ENCODE measurements around the gene FASTK.
"Not testable (repeated sequence)": the region's sequence is repeated elsewhere in the genome, so short reads cannot be mapped to it uniquely, and the experiment has no call there.

The FASTK gene

DNA sequence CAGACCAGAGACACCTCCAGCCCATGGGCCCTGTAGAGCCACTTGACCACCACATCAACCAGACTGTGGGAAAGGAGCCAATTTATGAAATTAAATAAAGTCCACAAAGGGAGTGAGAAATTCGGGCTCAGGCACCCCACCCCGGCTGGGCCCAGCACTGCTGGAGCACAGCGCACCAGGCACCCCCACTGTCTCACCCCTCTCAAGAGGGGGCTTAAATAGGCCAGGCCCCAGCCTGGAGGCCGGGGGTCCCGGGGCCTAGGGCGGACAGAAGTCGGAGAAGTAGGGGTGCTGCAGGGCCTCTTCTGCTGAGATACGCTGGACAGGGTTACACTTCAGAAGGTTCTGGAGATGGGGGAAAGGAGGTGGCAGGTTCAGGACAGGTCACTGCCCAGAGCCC lies 26.9 kb downstream of the FASTK start:
- peaks cover 20% of the 10 kb centered on the region for H3K4me1 Mint-ChIP-seq (ENCODE audit: low read depth)
- H3K27me3 Mint-ChIP-seq (ENCODE audit: low read depth) = peaks cover 3% of the 10 kb centered on the region
- H3K4me3 Mint-ChIP-seq = no peak overlapping the region
- DNase-seq (ENCODE audit: low spot score) = no peak
- H3K9me3 Mint-ChIP-seq = no peaks in the 10 kb centered on the region
- no peaks in the 10 kb centered on the region for H3K36me3 Mint-ChIP-seq (ENCODE audit: low read depth)
- H3K27ac Mint-ChIP-seq = no peak overlapping the region

DNA sequence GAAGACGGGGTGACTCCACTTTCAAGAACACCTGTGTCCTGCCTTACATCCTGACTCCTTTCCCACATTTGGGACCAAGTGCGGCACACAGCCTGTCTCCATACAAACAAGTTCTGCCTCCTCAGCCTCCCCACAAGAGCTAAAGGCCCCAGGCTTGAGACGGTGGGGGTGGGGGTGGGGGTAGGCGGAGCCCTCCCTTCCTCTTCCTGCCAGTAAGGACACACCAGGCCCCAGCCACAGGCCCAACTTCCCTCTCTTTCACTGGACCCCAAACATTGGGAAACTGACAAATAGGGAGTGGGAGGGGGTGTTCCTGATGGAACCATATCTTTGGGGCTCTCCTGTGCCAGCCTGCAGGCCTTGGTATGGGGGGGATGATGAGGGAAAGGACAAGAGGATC lies 27.5 kb downstream of the FASTK start:
- no peak for DNase-seq (ENCODE audit: low spot score)
- Mint-ChIP-seq H3K4me1 (ENCODE audit: low read depth) (peaks cover 17% of the 10 kb centered on the region), H3K36me3 (ENCODE audit: low read depth) (no peaks in the 10 kb centered on the region), H3K27ac (no peak overlapping the region), H3K9me3 (no peaks in the 10 kb centered on the region), H3K27me3 (ENCODE audit: low read depth) (peaks cover 3% of the 10 kb centered on the region), H3K4me3 (no peak overlapping the region)

DNA sequence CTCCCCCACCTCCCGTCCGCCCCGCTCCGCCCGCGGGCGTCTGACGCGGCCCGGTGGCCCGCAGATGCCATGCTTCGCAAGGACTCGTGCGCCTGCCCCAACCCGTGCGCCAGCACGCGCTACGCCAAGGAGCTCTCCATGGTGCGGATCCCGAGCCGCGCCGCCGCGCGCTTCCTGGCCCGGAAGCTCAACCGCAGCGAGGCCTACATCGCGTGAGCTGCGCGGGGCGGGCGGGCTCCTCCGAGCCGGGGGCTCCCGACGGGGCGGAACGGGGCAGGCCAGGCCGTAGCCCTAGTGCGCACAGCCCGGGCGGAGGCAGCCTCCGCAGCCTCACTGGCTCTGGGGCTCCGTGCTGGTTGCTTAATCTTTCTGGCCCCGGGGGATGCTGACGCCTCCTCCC lies 29.5 kb downstream of the FASTK start:
- H3K36me3 Mint-ChIP-seq (ENCODE audit: low read depth) = no peaks in the 10 kb centered on the region
- H3K27me3 Mint-ChIP-seq (ENCODE audit: low read depth) = peaks cover 3% of the 10 kb centered on the region
- H3K9me3 Mint-ChIP-seq = no peaks in the 10 kb centered on the region
- no peak overlapping the region for H3K4me3 Mint-ChIP-seq
- H3K4me1 Mint-ChIP-seq (ENCODE audit: low read depth) = peaks cover 9% of the 10 kb centered on the region
- H3K27ac Mint-ChIP-seq = no peak overlapping the region
- DNase-seq (ENCODE audit: low spot score) = peak; percentile 59

DNA sequence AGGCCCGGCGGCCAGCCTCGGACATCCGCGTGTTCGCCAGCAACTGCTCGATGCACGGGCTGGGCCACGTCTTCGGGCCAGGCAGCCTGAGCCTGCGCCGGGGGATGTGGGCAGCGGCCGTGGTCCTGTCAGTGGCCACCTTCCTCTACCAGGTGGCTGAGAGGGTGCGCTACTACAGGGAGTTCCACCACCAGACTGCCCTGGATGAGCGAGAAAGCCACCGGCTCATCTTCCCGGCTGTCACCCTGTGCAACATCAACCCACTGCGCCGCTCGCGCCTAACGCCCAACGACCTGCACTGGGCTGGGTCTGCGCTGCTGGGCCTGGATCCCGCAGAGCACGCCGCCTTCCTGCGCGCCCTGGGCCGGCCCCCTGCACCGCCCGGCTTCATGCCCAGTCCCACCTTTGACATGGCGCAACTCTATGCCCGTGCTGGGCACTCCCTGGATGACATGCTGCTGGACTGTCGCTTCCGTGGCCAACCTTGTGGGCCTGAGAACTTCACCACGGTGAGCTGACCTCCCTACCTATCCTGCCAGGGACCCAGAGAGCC lies 31.6 kb downstream of the FASTK start:
- Mint-ChIP-seq H3K27me3 (ENCODE audit: low read depth) (peaks cover 3% of the 10 kb centered on the region), H3K4me1 (ENCODE audit: low read depth) (peaks cover 9% of the 10 kb centered on the region), H3K36me3 (ENCODE audit: low read depth) (peaks cover 3% of the 10 kb centered on the region), H3K27ac (no peak overlapping the region), H3K9me3 (no peaks in the 10 kb centered on the region), H3K4me3 (no peak overlapping the region)
- DNase-seq (ENCODE audit: low spot score) = no peak

DNA sequence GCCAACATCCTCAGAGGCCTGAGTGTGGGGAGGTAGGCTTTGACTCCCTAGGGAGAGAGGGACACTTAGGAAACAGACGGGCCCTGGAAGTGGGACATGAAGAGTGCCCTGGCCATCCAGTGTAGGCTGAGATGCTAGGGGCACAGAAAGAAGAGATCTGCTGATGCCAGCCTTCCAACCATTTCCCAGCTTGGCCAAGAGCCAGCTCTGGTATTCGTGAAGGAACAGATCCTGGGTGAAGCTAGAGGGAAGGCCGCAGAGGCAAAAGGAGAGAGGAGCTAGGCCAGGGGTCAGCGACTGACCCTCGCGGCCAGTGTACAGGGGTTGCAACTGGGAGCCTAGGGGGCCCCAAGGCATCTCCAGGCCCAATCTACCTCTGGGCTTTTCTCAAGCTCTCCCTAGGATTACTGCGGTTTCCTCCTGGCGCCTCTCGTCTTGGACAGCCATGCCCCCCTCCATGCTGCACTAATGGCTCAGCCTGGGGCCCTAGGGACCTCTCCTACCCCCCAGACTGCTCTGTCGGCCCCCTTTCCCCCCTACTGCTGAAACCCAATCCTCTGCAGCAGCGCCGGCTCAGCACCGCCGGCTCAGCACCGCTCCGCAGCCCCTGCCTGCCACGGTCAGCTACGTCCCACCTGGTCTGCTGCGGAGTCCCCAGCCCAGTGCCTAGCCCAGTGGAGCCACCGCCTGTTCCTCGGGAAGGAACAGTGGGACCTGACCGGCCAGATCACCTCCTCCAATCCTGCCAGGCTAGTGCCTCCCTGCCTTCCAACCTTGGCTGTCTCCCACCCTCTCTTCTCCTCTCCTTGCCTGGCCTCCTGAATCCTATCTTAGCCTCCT lies 32.4 kb downstream of the FASTK start, which contains the start of gene ASIC3:
Gene ASIC3, plus strand, starts transcription at position 556 of the 840 bp plus-strand sequence. CDS start 355 bp downstream, outside the sequence.
- Mint-ChIP-seq H3K4me1 (ENCODE audit: low read depth) (peaks cover 7% of the 10 kb centered on the region), H3K4me3 (no peak within 1 kb of the TSS), H3K36me3 (ENCODE audit: low read depth) (peaks cover 3% of the 10 kb centered on the region), H3K27me3 (ENCODE audit: low read depth) (peaks cover 3% of the 10 kb centered on the region), H3K27ac (no peak within 1 kb of the TSS), H3K9me3 (no peaks in the 10 kb centered on the region)
- DNase-seq (ENCODE audit: low spot score) = no peak

DNA sequence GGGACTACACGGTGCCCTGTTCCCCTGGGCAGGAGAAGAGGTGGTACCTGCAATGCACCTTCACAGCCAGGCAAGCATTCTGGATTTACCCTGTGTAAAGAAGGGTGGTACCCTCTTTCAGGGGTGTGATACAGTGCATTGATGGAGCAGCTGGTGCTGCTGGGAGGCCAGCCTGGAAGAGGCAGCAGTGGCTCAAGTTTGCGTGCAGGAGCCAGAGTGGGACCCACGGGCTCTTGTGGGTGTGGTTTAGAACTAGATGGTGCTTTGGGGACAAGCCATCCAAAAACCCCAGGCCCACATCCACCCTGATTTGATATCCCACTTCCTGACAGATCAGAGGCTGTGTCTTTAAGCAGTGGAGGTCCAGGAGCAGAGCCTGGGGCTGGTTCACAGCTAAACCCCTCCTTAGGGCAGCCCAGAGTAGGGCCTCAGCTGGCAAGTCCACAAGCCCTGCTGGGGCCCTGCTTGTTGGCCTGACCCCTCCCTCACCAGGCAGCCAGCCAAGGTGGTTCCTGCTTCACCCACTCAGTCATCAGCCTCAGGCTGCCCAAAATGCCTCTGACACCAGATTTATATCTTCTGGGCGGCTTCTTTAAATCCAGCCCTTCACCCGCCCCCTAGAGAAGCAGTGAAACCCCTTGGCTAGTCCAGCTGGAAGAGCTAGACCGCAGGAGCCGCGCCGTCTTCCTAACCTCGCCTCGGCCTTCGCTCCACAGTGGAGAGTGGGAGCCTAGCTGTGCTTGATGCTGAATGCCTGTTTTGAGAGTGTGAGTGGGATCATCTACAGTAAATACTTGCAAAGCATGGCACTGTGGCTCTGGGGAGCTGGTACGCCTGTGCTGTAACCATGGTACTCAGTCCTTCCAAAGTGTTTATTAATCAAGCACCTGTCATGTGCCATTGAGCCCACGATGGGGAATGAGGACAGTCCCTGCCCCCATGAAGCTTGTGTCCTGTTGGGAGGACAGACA lies 33.7 kb downstream of the FASTK start:
- H3K27ac Mint-ChIP-seq = no peak overlapping the region
- DNase-seq (ENCODE audit: low spot score) = no peak
- no peak overlapping the region for H3K4me3 Mint-ChIP-seq
- H3K36me3 Mint-ChIP-seq (ENCODE audit: low read depth) = peaks cover 3% of the 10 kb centered on the region
- no peaks in the 10 kb centered on the region for H3K9me3 Mint-ChIP-seq
- H3K27me3 Mint-ChIP-seq (ENCODE audit: low read depth) = peaks cover 3% of the 10 kb centered on the region
- H3K4me1 Mint-ChIP-seq (ENCODE audit: low read depth) = no peaks in the 10 kb centered on the region

DNA sequence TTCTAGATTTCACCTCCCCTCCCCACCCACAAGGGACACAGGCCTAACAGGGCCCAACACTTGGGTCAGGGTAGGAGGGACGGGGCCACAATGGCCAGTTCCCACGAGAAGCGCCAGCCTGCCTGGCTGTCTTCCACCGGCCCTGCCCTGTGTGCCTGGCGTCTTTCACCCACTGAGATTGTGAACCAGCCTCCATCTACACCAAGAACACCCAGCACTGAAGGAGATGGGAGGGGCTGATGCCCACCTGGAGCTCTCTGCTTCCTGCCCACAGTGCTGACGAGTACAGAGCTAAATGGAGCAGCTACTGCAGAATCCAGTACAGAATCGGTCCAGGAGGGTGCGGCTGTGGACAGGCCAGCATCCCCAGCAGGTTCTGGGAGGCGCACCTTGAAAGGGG lies 34.6 kb downstream of the FASTK start:
- peaks cover 3% of the 10 kb centered on the region for H3K27me3 Mint-ChIP-seq (ENCODE audit: low read depth)
- H3K9me3 Mint-ChIP-seq = no peaks in the 10 kb centered on the region
- no peak overlapping the region for H3K27ac Mint-ChIP-seq
- H3K4me3 Mint-ChIP-seq = no peak overlapping the region
- H3K4me1 Mint-ChIP-seq (ENCODE audit: low read depth) = no peaks in the 10 kb centered on the region
- H3K36me3 Mint-ChIP-seq (ENCODE audit: low read depth) = peaks cover 5% of the 10 kb centered on the region
- no peak for DNase-seq (ENCODE audit: low spot score)

DNA sequence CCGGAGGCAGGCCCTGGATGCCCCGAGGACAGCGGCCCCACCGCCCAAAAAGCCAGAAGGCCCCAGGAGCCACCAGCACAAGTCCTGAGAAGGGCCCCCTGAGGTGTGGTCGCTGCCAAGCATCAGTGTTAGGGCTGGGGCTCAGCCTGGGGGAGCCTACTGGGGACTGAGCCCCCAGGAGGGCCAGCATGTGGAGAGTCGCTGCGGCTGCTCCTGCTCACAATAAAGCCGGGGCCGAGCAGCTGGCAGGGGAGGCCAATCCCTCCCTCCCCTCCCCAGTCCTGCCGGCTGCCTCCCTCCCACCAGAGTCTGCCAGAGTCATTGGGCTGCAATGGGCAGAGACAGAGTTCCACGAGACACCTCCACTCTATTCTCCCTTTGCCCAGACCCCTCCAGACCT lies 35.3 kb downstream of the FASTK start:
- Mint-ChIP-seq H3K27ac (no peak overlapping the region), H3K4me3 (no peak overlapping the region), H3K4me1 (ENCODE audit: low read depth) (no peaks in the 10 kb centered on the region), H3K36me3 (ENCODE audit: low read depth) (peaks cover 5% of the 10 kb centered on the region), H3K9me3 (no peaks in the 10 kb centered on the region), H3K27me3 (ENCODE audit: low read depth) (peaks cover 3% of the 10 kb centered on the region)
- no peak for DNase-seq (ENCODE audit: low spot score)

DNA sequence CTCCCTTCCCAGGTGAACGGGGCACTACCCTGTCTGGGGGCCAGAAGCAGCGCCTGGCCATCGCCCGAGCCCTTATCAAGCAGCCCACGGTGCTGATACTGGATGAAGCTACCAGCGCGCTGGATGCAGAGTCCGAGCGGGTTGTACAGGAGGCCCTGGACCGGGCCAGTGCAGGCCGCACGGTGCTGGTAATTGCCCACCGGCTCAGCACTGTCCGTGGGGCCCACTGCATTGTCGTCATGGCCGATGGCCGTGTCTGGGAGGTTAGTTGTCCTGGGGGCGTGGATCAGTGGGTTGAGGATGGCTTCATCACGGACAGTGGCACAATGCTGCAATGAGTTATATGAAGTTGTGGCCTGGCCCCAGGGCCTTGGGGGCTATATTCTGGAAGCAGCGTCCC lies 36.6 kb downstream of the FASTK start:
- Mint-ChIP-seq H3K4me1 (ENCODE audit: low read depth) (peaks cover 4% of the 10 kb centered on the region), H3K27ac (no peak overlapping the region), H3K9me3 (no peaks in the 10 kb centered on the region), H3K27me3 (ENCODE audit: low read depth) (no peaks in the 10 kb centered on the region), H3K4me3 (no peak overlapping the region), H3K36me3 (ENCODE audit: low read depth) (peaks cover 6% of the 10 kb centered on the region)
- DNase-seq (ENCODE audit: low spot score) = no peak

DNA sequence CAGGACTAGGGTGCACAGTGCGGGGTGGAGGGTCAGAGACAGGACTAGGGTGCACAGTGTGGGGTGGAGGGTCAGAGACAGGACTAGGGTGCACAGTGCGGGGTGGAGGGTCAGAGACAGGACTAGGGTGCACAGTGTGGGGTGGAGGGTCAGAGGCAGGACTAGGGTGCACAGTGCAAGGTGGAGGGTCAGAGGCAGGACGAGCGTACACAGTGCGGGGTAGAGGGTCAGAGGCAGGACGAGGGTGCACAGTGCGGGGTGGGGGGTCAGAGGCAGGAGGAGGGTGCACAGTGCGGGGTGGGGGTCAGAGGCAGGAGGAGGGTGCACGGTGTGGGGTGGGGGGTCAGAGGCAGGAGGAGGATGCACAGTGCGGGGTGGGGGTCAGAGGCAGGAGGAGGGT lies 37.2 kb downstream of the FASTK start:
- not testable (repeated sequence) for H3K9me3 Mint-ChIP-seq; H3K4me1 Mint-ChIP-seq (ENCODE audit: low read depth); H3K4me3 Mint-ChIP-seq; DNase-seq (ENCODE audit: low spot score); H3K36me3 Mint-ChIP-seq (ENCODE audit: low read depth); H3K27ac Mint-ChIP-seq; H3K27me3 Mint-ChIP-seq (ENCODE audit: low read depth)

DNA sequence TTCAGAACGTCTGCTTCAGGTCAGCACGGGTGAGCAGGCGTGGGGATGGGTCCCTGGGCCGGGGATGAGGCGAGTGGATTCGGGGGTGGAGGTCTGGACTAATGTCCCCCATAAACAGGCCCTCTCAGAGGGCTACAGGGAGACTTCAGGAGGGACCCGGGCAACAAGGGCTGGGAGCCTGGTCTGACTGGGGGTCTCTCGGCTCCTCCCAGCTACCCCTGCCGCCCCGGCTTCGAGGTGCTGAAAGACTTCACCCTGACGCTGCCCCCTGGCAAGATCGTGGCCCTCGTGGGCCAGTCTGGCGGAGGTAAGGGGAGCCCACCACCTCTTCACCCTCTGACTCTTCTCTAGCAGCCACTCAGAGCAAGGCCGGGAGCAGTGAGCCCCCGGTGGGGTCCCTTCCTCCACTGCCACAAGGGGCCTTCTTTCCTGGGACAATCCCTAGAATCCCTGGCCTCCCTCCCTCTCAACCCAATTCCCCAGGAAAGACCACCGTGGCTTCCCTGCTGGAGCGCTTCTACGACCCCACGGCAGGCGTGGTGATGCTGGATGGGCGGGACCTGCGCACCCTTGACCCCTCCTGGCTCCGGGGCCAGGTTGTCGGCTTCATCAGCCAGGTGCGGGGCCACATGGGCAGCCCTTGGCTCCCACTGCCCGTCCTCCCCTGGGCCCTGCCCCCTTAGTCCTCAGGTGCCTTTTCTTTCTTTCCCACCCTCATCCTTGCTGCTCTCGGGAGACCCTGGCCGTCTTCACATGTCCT lies 39.8 kb downstream of the FASTK start:
- no peak for DNase-seq (ENCODE audit: low spot score)
- peaks cover 4% of the 10 kb centered on the region for H3K4me1 Mint-ChIP-seq (ENCODE audit: low read depth)
- no peaks in the 10 kb centered on the region for H3K9me3 Mint-ChIP-seq
- peaks cover 8% of the 10 kb centered on the region for H3K36me3 Mint-ChIP-seq (ENCODE audit: low read depth)
- H3K4me3 Mint-ChIP-seq = no peak overlapping the region
- no peak overlapping the region for H3K27ac Mint-ChIP-seq
- no peaks in the 10 kb centered on the region for H3K27me3 Mint-ChIP-seq (ENCODE audit: low read depth)

DNA sequence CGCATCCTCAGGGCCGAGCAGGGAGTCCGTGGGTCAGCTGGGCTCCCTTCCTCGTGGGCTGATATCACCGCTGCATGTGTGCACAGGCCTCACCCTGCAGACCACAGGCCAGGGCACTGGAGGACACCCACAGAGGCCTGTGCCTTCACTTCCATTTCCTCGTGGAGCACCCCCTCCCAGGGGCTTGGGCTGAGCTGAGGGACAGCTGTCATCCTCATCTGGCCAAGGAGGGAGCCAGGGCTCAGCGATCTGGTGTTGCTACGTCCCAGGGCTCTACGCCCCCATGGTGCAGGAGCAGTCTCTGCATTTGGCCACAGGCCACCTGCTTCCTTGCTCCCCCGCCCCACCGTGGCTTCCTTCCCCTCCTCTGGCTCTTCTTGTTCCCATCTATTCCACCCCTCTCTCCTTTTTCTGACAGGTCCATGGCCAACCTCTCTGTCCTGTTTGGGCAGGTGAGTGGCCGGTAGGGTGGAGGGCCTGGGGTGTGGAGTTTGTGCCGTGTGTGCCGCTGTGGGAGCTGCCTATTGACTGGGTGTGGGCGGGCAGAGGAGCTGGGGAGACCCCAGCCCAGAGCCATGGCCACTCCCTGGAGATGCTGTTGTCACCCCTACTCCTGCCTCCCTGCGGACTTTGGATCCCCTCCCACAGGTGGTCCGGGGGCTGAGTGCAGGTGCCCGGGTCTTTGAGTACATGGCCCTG lies 40.6 kb downstream of the FASTK start:
- Mint-ChIP-seq H3K4me1 (ENCODE audit: low read depth) (peaks cover 4% of the 10 kb centered on the region), H3K27me3 (ENCODE audit: low read depth) (no peaks in the 10 kb centered on the region), H3K4me3 (no peak overlapping the region), H3K36me3 (ENCODE audit: low read depth) (peaks cover 8% of the 10 kb centered on the region), H3K27ac (no peak overlapping the region), H3K9me3 (no peaks in the 10 kb centered on the region)
- DNase-seq (ENCODE audit: low spot score) = no peak

All from T-helper 2 cell treated with Interferon-gamma antibody and Interleukin-4, amounts not matched to agents 5 μg/mL and 100 μg/mL, for 36 hours (primary cell).